Measurements from ENCODE around the gene C13orf46. TPM values are rescaled to one million over a fixed set of nuclear protein-coding genes. Genes with fewer than 3 reads are reported as not detected.

C13orf46 gene
- total RNA-seq, 1 donor from 2014 or later: 0.69 TPM

GRCh38 chr13:113968463-113969310, 5.2 kb downstream of the C13orf46 start:
- no peaks in the 10 kb centered on the region for H3K27me3 Mint-ChIP-seq
- no peak overlapping the region for H3K4me3 Mint-ChIP-seq
- no peaks in the 10 kb centered on the region for H3K36me3 Mint-ChIP-seq (ENCODE audit: low read depth)
- DNase-seq (no peak), ATAC-seq (ENCODE audit: low read depth) (no peak)
- intact Hi-C loops (cut with micrococcal nuclease): no loop called here
- H3K4me1 Mint-ChIP-seq: no peaks in the 10 kb centered on the region
- no peaks in the 10 kb centered on the region for H3K9me3 Mint-ChIP-seq
- POLR2A ChIA-PET: no interaction called here
- H3K27ac Mint-ChIP-seq: no peak overlapping the region
- TF ChIP-seq CTCF (IDR thresholded peaks at IDR 0.05): no peak
- CTCF ChIA-PET: no interaction called here

GRCh38 chr13:113967729-113968462, 6.0 kb downstream of the C13orf46 start:
- no peak for TF ChIP-seq CTCF (IDR thresholded peaks at IDR 0.05)
- DNase-seq (no peak), ATAC-seq (ENCODE audit: low read depth) (no peak)
- Mint-ChIP-seq H3K9me3 (no peaks in the 10 kb centered on the region), H3K27ac (no peak overlapping the region), H3K4me1 (no peaks in the 10 kb centered on the region), H3K27me3 (no peaks in the 10 kb centered on the region), H3K36me3 (ENCODE audit: low read depth) (no peaks in the 10 kb centered on the region), H3K4me3 (no peak overlapping the region)
- CTCF ChIA-PET: no interaction called here
- POLR2A ChIA-PET: no interaction called here
- intact Hi-C loops (cut with micrococcal nuclease): no loop called here

GRCh38 chr13:113967206-113967720, 6.6 kb downstream of the C13orf46 start:
- Mint-ChIP-seq H3K36me3 (ENCODE audit: low read depth) (no peaks in the 10 kb centered on the region), H3K27me3 (no peaks in the 10 kb centered on the region), H3K4me1 (no peaks in the 10 kb centered on the region), H3K27ac (no peak overlapping the region), H3K4me3 (no peak overlapping the region), H3K9me3 (no peaks in the 10 kb centered on the region)
- ChIA-PET CTCF (no interaction called here), POLR2A (no interaction called here)
- TF ChIP-seq CTCF (IDR thresholded peaks at IDR 0.05): no peak
- ATAC-seq (ENCODE audit: low read depth): no peak
- no peak for DNase-seq
- intact Hi-C loops (cut with micrococcal nuclease): no loop called here

GRCh38 chr13:113965968-113966884, 7.7 kb downstream of the C13orf46 start:
- no peak overlapping the region for H3K27ac Mint-ChIP-seq
- TF ChIP-seq CTCF (IDR thresholded peaks at IDR 0.05): no peak
- no peaks in the 10 kb centered on the region for H3K4me1 Mint-ChIP-seq
- H3K36me3 Mint-ChIP-seq (ENCODE audit: low read depth): no peaks in the 10 kb centered on the region
- H3K27me3 Mint-ChIP-seq: no peaks in the 10 kb centered on the region
- intact Hi-C loops (cut with micrococcal nuclease): no loop called here
- no peaks in the 10 kb centered on the region for H3K9me3 Mint-ChIP-seq
- ChIA-PET POLR2A (no interaction called here), CTCF (no interaction called here)
- DNase-seq: no peak
- ATAC-seq (ENCODE audit: low read depth): no peak
- no peak overlapping the region for H3K4me3 Mint-ChIP-seq

All from activated B cell treated with CpG ODN at 0.5 μM for 24 hours (primary cell).